Inflammatory macrophage (primary cell): ENCODE measurements around the gene PIEZO2.

Source experiments
- DNase-seq, 2 donors: peaks; one replicate each; pipeline ENCODE4 v3.0.0-alpha.2; 2020 to 2022

The PIEZO2 gene

GRCh38 chr18:11064106-11064505 lies 85.3 kb downstream of the PIEZO2 start:
- no peak for DNase-seq

DNA sequence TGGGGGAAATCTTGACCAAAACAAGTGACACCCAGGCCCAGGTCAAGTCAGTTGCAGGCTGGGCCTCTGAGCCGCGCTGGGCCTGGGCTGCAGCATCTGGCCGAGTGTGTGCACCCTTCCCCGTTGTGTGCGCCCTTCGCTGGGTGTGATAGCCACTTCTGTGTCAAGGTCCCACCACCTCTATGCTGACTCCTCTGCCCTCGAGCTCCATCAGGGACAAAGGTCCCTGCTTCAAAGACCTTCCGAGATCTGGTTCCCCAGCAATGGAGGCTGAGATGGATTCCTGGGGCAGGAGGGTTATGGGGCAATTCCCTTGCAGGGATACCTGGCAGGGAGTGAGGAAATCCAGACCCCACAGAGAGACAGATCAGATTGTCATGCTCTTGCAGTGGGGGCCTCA lies 93.6 kb downstream of the PIEZO2 start:
- DNase-seq = no peak

DNA sequence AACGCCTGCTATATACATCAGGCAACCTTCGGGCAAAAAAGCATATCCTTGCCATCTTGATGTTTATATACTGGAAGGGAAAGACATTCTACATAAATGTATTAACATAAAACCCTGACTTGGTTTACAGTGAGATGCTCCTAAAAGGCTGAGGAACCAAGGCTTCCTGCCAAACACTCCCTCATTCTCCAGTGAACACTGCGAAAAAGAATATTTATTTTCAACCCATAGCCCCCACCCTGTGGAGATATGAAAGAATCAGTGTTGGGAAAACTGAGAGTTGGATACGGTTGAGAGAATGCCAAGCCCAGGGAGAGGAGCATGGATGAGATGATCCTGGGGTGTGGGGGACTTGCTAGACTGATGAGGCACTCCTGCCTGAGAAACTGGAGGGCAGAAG lies 94.9 kb downstream of the PIEZO2 start:
- no peak for DNase-seq

DNA sequence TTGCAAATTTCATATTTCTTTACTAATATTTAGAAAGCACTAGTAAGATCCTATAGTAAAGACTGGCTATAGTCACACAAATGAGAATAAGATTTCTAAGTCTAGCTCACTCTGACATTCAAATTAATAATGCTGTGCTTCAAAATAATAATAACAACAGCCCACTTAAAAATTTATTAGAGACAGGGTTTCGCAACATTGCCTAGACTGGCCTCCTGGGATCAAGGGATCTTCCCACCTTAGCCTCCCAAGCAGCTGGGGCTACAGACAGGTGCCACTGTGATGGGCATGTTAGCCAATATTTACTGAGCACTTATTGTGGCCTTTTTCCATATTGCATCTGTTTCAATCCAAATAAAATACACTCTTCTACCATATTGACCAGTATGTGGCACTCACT lies 96.1 kb downstream of the PIEZO2 start:
- no peak for DNase-seq

GRCh38 chr18:11052800-11053199 lies 96.6 kb downstream of the PIEZO2 start:
- no peak for DNase-seq

DNA sequence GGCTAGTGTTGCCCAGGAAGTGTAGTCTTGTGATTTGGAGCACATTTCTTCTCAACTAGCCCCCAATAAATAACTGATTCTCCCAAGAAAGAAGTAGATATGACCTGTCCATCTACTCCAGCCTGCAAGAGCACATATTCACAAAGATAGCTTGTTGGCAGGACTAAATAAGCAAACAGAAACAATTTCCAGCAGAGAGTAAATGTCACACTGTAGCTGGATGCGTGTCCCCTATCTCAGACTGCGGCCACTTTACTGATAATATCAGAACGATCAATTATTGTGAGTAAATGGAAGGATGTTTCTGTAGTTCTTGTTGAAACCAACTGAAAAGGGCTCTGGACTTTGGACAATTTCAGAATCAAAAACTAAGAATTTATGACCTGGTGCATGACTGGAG lies 97.9 kb downstream of the PIEZO2 start:
- DNase-seq = no peak

DNA sequence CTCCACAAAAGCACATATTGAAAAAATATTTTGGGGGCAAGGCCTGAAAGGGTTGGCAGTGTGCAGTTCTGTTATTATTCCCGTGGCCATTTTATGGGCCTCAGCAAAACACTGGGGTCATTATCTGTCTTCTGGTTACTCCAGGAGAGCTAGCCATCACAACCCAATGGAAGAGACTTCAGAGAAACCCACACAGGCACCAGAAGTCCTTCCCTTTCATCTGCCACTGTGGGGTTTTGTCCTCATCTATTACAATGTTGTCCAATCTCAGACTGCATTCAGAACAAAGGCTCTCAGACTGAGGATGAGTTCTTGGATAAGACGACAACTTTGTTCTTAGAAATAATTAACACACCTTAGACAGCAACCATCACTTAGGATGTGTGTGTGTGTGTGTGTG lies 98.4 kb downstream of the PIEZO2 start:
- no peak for DNase-seq

DNA sequence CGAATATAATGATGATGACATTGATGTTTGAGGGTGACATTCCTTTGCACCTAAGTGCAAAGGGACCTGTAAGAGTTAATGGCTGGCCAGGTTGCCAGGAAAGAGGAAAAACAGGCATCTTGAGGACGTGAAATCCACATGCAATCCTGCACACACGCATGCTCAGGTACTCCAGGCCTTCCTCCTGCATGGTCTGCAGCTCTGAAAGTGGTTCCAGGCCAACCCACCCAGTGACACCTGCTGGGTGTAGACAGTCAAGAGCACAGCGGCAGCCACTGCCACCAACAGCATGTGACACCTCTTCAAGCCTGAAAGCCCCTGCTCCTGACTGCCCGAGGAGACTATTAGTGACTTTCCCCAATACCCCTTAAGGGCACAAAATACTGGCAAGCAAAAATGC lies 101.6 kb downstream of the PIEZO2 start:
- no peak for DNase-seq

GRCh38 chr18:11047156-11047555 lies 102.2 kb downstream of the PIEZO2 start:
- DNase-seq = no peak

GRCh38 chr18:11046140-11046539 lies 103.2 kb downstream of the PIEZO2 start:
- DNase-seq = no peak

- DNase-seq = no peak
These were observed 105.7 kb downstream of the PIEZO2 start for GRCh38 chr18:11043694-11044093.

DNA sequence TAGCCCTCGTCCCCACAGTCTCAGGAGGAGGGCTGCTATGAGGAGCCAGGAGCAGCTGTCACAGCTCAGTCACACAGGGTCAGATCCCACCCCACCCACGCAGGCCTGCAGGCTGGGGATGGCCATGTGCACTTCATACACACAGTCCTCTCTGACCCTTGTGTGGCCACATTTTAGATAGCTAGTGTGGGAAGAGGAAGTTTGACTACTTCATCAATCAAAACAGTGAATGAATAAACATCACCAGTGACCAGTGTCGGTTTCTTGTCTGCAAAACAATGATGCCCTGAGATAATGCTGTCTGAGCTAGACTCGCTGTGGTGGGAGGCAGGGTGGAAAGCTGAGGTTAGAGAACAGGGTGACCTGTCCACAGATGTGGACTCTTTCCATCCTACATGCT lies 107.1 kb downstream of the PIEZO2 start:
- no peak for DNase-seq

DNA sequence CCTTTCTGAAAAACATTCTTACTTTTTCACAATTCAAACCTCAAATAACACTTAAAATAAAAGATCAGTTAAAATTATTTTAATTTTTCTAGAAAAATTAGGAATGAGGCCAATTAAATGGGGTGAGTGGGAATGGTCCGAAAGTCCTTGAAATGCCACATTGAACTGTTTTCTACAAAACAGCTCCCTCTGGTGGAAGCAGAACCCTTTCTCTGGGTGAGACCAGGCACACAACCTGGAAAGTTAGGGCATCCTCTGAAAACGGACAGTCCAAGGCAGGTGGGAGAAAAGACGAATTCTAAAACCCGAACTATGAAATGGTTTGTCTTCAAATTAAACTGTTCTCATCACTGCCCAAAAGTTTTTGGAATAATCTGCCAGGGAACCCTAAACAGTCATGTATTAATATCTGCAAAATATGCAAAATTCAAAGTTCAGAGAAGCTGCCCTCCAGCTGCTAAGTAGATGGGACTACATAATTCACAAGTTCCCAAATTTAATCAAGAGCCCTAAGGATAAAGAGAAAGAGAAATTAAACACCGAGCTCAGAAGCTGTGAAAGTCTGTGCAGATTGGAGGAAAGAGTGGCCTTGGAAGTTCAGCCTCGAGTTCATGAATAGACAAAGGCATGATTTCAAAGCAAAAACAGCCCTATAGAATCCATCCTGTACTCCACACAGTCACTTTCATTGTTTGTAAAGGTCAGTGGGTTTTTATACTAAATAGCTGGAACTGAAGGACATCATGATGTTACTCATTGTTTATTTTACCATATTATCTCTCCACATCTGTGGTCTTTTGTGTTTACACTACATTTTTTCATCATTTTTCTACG lies 108.3 kb downstream of the PIEZO2 start:
- DNase-seq = peak; percentile 43 to 55

DNA sequence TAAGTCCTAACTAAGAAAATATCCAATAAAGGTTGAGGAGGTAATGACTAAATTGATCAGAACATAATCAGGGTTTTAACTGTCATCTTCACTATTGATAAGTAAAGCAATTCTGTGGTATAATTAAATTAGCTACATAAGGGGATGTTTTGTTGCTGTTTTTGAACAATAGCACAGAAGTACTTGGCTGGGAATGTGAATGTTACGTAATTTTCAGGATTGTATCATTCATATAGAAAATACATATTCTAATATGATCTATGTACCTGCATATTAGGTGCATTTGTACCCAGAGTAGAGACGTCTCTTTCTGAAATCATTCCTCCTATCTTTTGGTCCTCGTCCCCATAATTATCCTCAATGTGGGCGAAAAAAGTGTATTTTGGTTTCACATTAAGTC lies 109.0 kb downstream of the PIEZO2 start:
- no peak for DNase-seq

- DNase-seq = no peak
These were observed 111.7 kb downstream of the PIEZO2 start for GRCh38 chr18:11037533-11038240.

DNA sequence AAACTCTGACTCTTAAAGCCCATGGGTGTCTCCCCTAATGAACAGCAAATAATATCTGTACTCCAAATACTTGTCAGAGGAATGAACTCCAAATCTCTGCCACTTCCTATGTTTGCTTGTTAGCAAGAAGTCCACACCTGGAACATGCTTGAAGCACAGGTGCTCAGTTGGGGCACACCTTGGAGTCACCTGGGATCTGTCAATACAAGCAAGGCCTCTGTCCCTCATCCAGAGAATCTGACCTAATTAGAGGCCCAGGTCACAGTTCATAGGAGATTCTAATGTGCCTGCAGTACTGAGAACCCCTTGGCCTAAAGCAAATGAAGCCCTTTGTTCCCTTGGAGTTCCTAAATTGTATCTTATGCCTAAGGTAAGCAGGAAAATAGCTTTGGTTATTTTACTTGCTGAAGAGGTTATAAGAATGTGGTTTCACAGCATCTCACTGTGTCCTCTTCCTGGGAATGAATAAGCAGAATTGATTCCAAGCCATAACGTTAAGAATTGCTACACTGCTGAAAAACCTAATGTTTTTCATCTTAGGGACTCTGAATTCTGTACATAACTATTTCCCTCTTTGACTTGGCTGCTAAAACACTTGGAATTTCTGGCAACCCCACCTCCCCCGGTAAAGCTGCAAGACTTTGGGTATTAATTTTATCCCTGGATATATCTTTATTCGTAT lies 113.4 kb downstream of the PIEZO2 start:
- DNase-seq = no peak

- no peak for DNase-seq
These were observed 114.0 kb downstream of the PIEZO2 start for GRCh38 chr18:11035376-11035775.

DNA sequence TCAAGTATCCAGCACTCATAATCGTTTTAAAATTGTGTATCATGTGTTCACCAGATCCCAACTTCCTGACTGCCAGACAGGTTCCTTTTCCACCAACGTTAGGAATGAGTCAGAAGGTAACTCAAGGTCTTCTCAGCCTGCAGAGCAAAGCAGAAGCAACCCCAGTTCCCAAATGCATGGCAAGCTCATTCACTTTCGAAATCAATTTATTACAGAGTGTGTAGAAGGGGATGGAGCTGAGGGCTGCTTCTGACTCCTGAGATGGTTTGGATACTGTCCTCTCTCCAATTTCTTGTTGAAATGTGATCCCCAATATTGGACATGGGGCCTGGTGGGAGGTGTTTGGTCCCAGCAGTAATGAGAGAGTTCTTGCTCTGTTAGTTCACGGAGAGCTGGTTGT lies 114.5 kb downstream of the PIEZO2 start:
- DNase-seq = peak; percentile 54 to 62

DNA sequence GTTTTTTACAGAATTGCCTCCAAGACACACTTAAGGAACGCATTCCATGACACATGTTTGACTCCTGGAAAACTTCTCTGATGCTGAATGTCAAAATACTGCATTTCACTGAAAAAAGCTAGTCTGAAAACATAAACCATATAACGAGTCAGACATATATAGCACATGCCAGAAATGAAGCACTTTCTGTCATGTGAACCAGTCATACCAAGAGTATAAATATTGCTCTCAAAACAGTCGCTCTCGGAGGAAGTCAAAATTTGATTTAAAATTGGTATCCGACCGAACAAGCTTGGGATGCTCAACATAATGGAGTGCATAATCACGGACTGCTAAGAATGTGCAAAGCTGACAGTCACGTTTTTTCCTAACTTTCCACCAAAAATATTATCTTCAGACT lies 115.9 kb downstream of the PIEZO2 start:
- DNase-seq = no peak

DNA sequence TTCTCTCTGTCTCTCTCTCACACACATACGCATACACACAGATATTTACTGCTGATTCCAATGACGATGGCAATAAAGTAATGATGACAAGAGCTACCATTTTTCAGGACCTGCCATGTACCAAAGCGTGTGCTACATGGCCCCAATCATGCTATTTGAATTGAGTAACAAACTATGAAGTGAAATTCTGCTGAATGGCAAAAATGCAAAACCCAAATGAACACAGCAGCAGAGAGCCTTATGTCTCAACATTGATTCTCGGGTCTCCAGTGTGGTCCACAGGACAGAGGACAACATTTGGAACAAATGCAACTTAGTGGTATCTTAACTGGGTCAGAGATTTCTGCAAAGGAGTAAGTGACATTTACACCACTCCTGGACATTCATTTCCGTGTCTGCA lies 117.4 kb downstream of the PIEZO2 start:
- DNase-seq = no peak

- DNase-seq = no peak
These were observed 120.3 kb downstream of the PIEZO2 start for GRCh38 chr18:11029021-11029420.

DNA sequence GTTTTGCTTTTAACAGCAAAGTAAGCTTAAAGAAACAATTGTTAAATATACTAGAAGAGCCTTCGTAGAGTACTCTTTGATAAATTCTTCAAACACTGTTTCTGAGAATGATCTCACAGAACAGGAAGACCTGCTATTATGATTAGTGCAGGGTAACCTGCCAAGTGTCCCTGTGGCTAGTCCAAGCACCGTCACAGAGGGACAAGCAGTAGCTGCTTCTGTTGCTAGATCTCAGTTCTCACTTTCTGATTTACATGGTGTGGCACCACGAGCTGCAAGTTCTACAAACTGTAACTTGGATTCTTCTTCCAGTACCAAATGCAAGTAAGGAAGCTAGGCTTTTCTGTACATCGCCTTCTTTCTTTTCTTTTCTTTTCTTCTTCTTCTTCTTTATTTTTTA lies 121.5 kb downstream of the PIEZO2 start:
- no peak for DNase-seq

- DNase-seq = no peak
These were observed 123.7 kb downstream of the PIEZO2 start for GRCh38 chr18:11025671-11026070.
